Activated CD8-positive, alpha-beta memory T cell treated with anti-CD3 and anti-CD28 coated beads, Interleukin-2, amount 50 U/mL, for 24 hours (primary cell): ENCODE data around the gene ALDH3A1.

Source experiments
- DNase-seq: peaks from one replicate; pipeline ENCODE4 v3.0.0-alpha.2; 2020; ENCODE audit errors: extremely low read depth

Gene ALDH3A1

DNA sequence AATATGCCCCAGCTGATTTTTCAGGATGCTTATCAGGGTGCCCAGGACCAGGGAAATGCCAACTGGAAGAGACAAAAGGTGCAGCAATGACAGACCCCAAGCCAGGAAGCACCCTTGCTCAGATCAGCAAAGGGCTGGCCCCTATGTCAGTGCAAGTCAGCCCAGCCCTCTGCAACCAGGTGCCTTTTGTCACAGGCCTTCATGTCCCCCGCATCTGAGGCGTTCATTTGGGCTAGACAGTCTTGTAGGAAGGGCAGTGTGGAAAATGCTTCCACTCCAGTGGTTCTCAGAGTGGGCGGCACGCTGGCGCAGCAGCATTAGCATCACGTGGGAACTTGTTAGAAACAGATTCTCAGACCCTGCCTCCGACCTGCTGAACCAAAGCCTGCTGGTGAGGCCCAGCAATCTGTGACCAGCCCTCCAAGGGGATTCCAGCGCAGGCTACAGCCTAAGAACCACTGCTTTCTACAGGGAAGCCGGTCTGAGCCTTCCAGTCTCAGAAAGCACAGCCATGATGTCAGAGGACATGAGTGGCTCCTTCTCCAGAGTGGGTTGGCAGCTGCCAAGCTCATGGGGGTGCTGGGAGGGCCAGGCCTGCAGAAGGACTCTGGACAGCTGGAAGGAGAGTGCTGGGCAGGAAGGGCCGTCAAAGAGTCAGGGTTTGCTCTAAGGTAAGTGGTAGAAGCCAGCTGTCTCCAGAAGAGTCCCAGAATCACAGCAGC, 44.8 kb downstream of the ALDH3A1 start:
- DNase-seq, result no peak

DNA sequence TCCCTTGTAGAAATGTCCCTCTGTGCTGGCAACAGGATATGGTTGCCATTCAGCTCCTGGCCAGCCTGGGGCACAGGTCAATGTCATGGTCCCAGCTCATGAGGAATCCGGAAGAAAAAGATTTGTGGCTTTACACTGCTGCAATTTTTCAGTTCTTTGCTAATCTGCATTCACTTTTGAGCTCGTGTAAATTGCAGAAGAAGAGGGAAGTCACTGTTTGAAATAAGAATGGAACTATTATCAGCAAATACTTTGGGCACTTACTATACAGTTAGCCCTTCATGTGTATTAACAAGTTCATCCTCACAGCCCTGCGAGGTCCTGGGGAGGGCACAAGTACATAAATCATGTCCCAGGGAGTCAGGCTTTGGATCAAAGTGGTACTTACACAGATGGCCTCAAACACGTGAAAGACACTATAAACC, 45.9 kb downstream of the ALDH3A1 start:
- DNase-seq, result no peak
